Measurements from ENCODE around the gene PACS2. TPM values are rescaled to one million over a fixed set of nuclear protein-coding genes. Genes with fewer than 3 reads are reported as not detected.

Gene PACS2
- total RNA-seq, 2 donors from 2014 or later: 80.4 to 125 TPM

GRCh38 chr14:105367116-105368031, 52.8 kb downstream of the PACS2 start:
- H3K36me3 ChIP-seq: peaks cover 4% of the 10 kb centered on the region
- peaks cover 0 to 7% of the 10 kb centered on the region in 2 donors for H3K4me1 ChIP-seq (ENCODE audit: control insufficient read depth in 1 of 2, low read depth in 2 of 2)
- H3K4me3 ChIP-seq: no peak overlapping the region
- no peaks in the 10 kb centered on the region for H3K27me3 ChIP-seq (replicated peaks; ENCODE audit: insufficient read depth)
- no peak overlapping the region for H3K27ac ChIP-seq
- DNase-seq (ENCODE audit: low spot score) (no peak), ATAC-seq (ENCODE audit: insufficient number of reproducible peaks, low FRiP score, low read depth) (no peak)
- TF ChIP-seq CTCF (IDR thresholded peaks at IDR 0.05): no peak
- no peaks in the 10 kb centered on the region for H3K9me3 ChIP-seq

GRCh38 chr14:105368032-105368417, 53.5 kb downstream of the PACS2 start:
- Histone ChIP-seq H3K27me3 (replicated peaks; ENCODE audit: insufficient read depth) (no peaks in the 10 kb centered on the region), H3K4me1 (ENCODE audit: control insufficient read depth in 1 of 2, low read depth in 2 of 2) (peaks cover 0 to 7% of the 10 kb centered on the region in 2 donors), H3K9me3 (no peaks in the 10 kb centered on the region), H3K36me3 (peaks cover 4% of the 10 kb centered on the region), H3K27ac (no peak overlapping the region), H3K4me3 (no peak overlapping the region)
- no peak for DNase-seq (ENCODE audit: low spot score)
- no peak for TF ChIP-seq CTCF (IDR thresholded peaks at IDR 0.05)
- ATAC-seq (ENCODE audit: insufficient number of reproducible peaks, low FRiP score, low read depth): no peak

GRCh38 chr14:105368426-105368825, 53.9 kb downstream of the PACS2 start:
- ATAC-seq (ENCODE audit: insufficient number of reproducible peaks, low FRiP score, low read depth) (no peak), DNase-seq (ENCODE audit: low spot score) (no peak)
- H3K4me1 ChIP-seq (ENCODE audit: control insufficient read depth in 1 of 2, low read depth in 2 of 2): peaks cover 0 to 7% of the 10 kb centered on the region in 2 donors
- no peaks in the 10 kb centered on the region for H3K27me3 ChIP-seq (replicated peaks; ENCODE audit: insufficient read depth)
- TF ChIP-seq CTCF (IDR thresholded peaks at IDR 0.05): no peak
- no peak overlapping the region for H3K27ac ChIP-seq
- H3K9me3 ChIP-seq: no peaks in the 10 kb centered on the region
- no peak overlapping the region for H3K4me3 ChIP-seq
- peaks cover 4% of the 10 kb centered on the region for H3K36me3 ChIP-seq

- Histone ChIP-seq H3K9me3 (no peaks in the 10 kb centered on the region), H3K4me1 (ENCODE audit: control insufficient read depth in 1 of 2, low read depth in 2 of 2) (peaks cover 0 to 6% of the 10 kb centered on the region in 2 donors), H3K27ac (no peak overlapping the region), H3K27me3 (replicated peaks; ENCODE audit: insufficient read depth) (no peaks in the 10 kb centered on the region), H3K36me3 (peaks cover 4% of the 10 kb centered on the region), H3K4me3 (no peak overlapping the region)
- ATAC-seq (ENCODE audit: insufficient number of reproducible peaks, low FRiP score, low read depth) (no peak), DNase-seq (ENCODE audit: low spot score) (no peak)
- no peak for TF ChIP-seq CTCF (IDR thresholded peaks at IDR 0.05)
These were observed 54.5 kb downstream of the PACS2 start for GRCh38 chr14:105368910-105369652.

GRCh38 chr14:105369653-105370040, 55.1 kb downstream of the PACS2 start:
- Histone ChIP-seq H3K4me1 (ENCODE audit: control insufficient read depth in 1 of 2, low read depth in 2 of 2) (peaks cover 0 to 2% of the 10 kb centered on the region in 2 donors), H3K27ac (no peak overlapping the region), H3K9me3 (no peaks in the 10 kb centered on the region), H3K36me3 (peaks cover 4% of the 10 kb centered on the region), H3K4me3 (no peak overlapping the region), H3K27me3 (replicated peaks; ENCODE audit: insufficient read depth) (no peaks in the 10 kb centered on the region)
- no peak for DNase-seq (ENCODE audit: low spot score)
- ATAC-seq (ENCODE audit: insufficient number of reproducible peaks, low FRiP score, low read depth): no peak
- no peak for TF ChIP-seq CTCF (IDR thresholded peaks at IDR 0.05)

Measured in thoracic aorta (tissue), 2 donors.